Astrocyte (in vitro differentiated cells and primary cell): ENCODE results near the gene KIAA1217. TPM values are rescaled to one million over a fixed set of nuclear protein-coding genes. Genes with fewer than 3 reads are reported as not detected.

ENCODE experiments used
- DNase-seq: peaks from one replicate; pipeline ENCODE4 v3.0.0-alpha.2; 2010; ENCODE audit warnings: low read depth
- FAIRE-seq: peaks from 2 replicates; lab custom pipeline; 2011; peaks lifted over from hg19 to GRCh38; lab: Jason Lieb, UNC
- H2AFZ ChIP-seq: 2 replicates; pipeline ENCODE4 v1.6.0; 2012; ENCODE audit warnings: low read depth, low read length, inconsistent platforms
- H3K27ac ChIP-seq: 2 replicates; pipeline ENCODE4 v1.5.1; 2011; ENCODE audit warnings: low read depth, low read length, inconsistent platforms
- H3K27me3 ChIP-seq: 2 replicates; pipeline ENCODE4 v1.6.0; 2011; ENCODE audit warnings: low read length, inconsistent platforms; ENCODE audit not compliant: insufficient read depth
- H3K36me3 ChIP-seq: 2 replicates; pipeline ENCODE4 v1.5.1; 2011; ENCODE audit warnings: low read length, inconsistent platforms; ENCODE audit not compliant: insufficient read depth
- H3K4me1 ChIP-seq: 2 replicates; pipeline ENCODE4 v1.5.1; 2011; ENCODE audit warnings: low read length, inconsistent platforms; ENCODE audit not compliant: insufficient read depth
- H3K4me2 ChIP-seq: 2 replicates; pipeline ENCODE4 v1.6.0; 2012; ENCODE audit warnings: low read length, inconsistent platforms
- H3K4me3 ChIP-seq: 2 replicates; pipeline ENCODE4 v1.5.1; 2011; ENCODE audit warnings: low read depth, mild to moderate bottlenecking, low read length, inconsistent platforms; ENCODE audit not compliant: insufficient read depth
- H3K79me2 ChIP-seq: 2 replicates; pipeline ENCODE4 v1.6.0; 2012; ENCODE audit warnings: mild to moderate bottlenecking, low read length, inconsistent platforms; ENCODE audit not compliant: insufficient read depth
- H3K9ac ChIP-seq: 2 replicates; pipeline ENCODE4 v1.6.0; 2012; ENCODE audit warnings: mild to moderate bottlenecking, low read length, inconsistent platforms
- H3K9me3 ChIP-seq: 2 replicates; pipeline ENCODE4 v1.5.1; 2012; ENCODE audit warnings: low read depth, mild to moderate bottlenecking, low read length, inconsistent platforms; ENCODE audit not compliant: insufficient read depth
- H4K20me1 ChIP-seq: 2 replicates; pipeline ENCODE4 v1.6.0; 2012; ENCODE audit warnings: low read length, inconsistent platforms; ENCODE audit not compliant: insufficient read depth
- H3K27ac Mint-ChIP-seq: one replicate; pipeline ENCODE4 v1.8.0; 2021; ENCODE audit warnings: mild to moderate bottlenecking, mixed read lengths; ENCODE audit not compliant: unreplicated experiment
- H3K27me3 Mint-ChIP-seq: one replicate; pipeline ENCODE4 v1.8.0; 2021; ENCODE audit warnings: low read depth, mixed read lengths; ENCODE audit not compliant: unreplicated experiment
- H3K36me3 Mint-ChIP-seq: one replicate; pipeline ENCODE4 v1.8.0; 2021; ENCODE audit warnings: low read depth, mixed read lengths; ENCODE audit not compliant: unreplicated experiment
- H3K4me1 Mint-ChIP-seq: one replicate; pipeline ENCODE4 v1.8.0; 2021; ENCODE audit warnings: low read depth, mixed read lengths; ENCODE audit not compliant: unreplicated experiment
- H3K4me3 Mint-ChIP-seq: one replicate; pipeline ENCODE4 v1.8.0; 2021; ENCODE audit warnings: mild to moderate bottlenecking, moderate library complexity, mixed read lengths; ENCODE audit not compliant: unreplicated experiment
- H3K9me3 Mint-ChIP-seq: one replicate; pipeline ENCODE4 v1.8.0; 2021; ENCODE audit warnings: mild to moderate bottlenecking, mixed read lengths; ENCODE audit not compliant: unreplicated experiment
- EZH2 ChIP-seq: IDR thresholded peaks from 2 replicates; pipeline ENCODE4 v1.6.1; 2012; ENCODE audit warnings: mild to moderate bottlenecking, low read length, inconsistent platforms; ENCODE audit not compliant: insufficient read depth
- total RNA-seq: library from RNA; stranded (reverse); gene quantifications from 2 replicates; pipeline ENCODE4 v1.2.1, GENCODE V29; 2021
- TF ChIP-seq, protein P1 (sequence below): IDR thresholded peaks from 2 replicates; pipeline ENCODE4 v1.5.1; 2011; ENCODE audit warnings: low read depth, mild to moderate bottlenecking, inconsistent platforms, low read length, moderate library complexity; ENCODE audit not compliant: insufficient read depth

The KIAA1217 gene
- total RNA-seq, 1 donor from 2014 or later, result 31.8 TPM

DNA sequence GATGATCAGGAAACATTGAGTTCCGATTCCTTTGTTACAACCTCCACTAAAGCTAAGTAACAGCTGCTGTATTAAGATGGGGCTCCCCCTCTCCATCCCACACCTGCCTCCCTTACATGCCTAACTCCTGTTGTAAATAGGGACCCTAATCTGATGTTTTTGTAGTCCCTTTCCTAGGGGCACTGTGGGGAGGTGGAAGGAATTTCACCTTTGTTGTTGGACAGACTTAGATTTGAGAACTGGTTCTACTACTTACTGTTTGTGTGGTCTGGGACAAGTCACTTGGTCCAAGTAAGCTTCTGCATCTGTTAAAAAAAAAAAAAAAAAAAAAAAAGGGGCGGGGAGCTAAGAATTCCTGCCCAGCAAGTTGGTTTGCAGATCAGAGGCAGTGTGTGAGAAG lies 42.6 kb downstream of the KIAA1217 start:
- H3K27me3 ChIP-seq, result no peaks in the 10 kb centered on the region
- H2AFZ ChIP-seq, result no peak overlapping the region
- no peaks in the 10 kb centered on the region for H3K36me3 Mint-ChIP-seq
- DNase-seq (no peak), FAIRE-seq (no peak)
- no peaks in the 10 kb centered on the region for H3K36me3 ChIP-seq
- H3K4me3 ChIP-seq, result no peak overlapping the region
- H3K9me3 ChIP-seq, result no peaks in the 10 kb centered on the region
- no peak overlapping the region for H3K27ac Mint-ChIP-seq
- H3K9ac ChIP-seq, result no peak overlapping the region
- no peak for TF ChIP-seq EZH2
- TF ChIP-seq, protein P1, sequence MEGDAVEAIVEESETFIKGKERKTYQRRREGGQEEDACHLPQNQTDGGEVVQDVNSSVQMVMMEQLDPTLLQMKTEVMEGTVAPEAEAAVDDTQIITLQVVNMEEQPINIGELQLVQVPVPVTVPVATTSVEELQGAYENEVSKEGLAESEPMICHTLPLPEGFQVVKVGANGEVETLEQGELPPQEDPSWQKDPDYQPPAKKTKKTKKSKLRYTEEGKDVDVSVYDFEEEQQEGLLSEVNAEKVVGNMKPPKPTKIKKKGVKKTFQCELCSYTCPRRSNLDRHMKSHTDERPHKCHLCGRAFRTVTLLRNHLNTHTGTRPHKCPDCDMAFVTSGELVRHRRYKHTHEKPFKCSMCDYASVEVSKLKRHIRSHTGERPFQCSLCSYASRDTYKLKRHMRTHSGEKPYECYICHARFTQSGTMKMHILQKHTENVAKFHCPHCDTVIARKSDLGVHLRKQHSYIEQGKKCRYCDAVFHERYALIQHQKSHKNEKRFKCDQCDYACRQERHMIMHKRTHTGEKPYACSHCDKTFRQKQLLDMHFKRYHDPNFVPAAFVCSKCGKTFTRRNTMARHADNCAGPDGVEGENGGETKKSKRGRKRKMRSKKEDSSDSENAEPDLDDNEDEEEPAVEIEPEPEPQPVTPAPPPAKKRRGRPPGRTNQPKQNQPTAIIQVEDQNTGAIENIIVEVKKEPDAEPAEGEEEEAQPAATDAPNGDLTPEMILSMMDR, result no peak
- no peaks in the 10 kb centered on the region for H3K27me3 Mint-ChIP-seq
- no peak overlapping the region for H3K27ac ChIP-seq
- no peak overlapping the region for H3K4me2 ChIP-seq
- no peaks in the 10 kb centered on the region for H4K20me1 ChIP-seq
- peaks cover 22% of the 10 kb centered on the region for H3K4me1 Mint-ChIP-seq
- no peaks in the 10 kb centered on the region for H3K9me3 Mint-ChIP-seq
- peaks cover 27% of the 10 kb centered on the region for H3K4me1 ChIP-seq
- H3K79me2 ChIP-seq, result peaks cover 5% of the 10 kb centered on the region
- H3K4me3 Mint-ChIP-seq, result no peak overlapping the region

DNA sequence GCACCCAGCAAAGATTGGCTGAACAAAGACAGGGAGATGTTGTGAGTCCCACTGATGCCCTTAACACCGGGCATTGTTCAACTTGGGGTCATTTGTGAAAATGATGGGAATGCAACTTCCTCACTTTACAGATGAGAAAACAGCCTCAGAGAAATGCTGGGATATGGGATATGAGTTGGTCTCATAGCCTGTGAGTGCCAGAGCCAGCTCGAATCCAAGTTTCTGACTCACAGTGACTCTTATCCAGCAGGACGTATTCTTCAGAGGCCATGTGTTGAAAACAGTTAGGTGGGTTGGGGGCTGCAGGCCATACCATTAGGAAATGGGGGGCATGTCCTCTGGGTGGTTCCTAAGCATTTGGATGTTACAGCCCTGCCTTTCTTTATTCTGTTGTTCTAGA lies 45.2 kb downstream of the KIAA1217 start:
- TF ChIP-seq, protein P1, result no peak
- TF ChIP-seq EZH2, result no peak
- Histone ChIP-seq H3K79me2 (peaks cover 22% of the 10 kb centered on the region), H4K20me1 (no peaks in the 10 kb centered on the region), H3K36me3 (no peaks in the 10 kb centered on the region), H3K27me3 (no peaks in the 10 kb centered on the region), H2AFZ (no peak overlapping the region), H3K27ac (peak overlapping the region; percentile 85), H3K9ac (no peak overlapping the region), H3K4me2 (peak overlapping the region; percentile 7), H3K4me1 (peaks cover 32% of the 10 kb centered on the region), H3K9me3 (no peaks in the 10 kb centered on the region), H3K4me3 (no peak overlapping the region)
- no peaks in the 10 kb centered on the region for H3K27me3 Mint-ChIP-seq
- DNase-seq (peak; percentile 86), FAIRE-seq (peak; percentile 68)
- peak overlapping the region; percentile 47 for H3K27ac Mint-ChIP-seq
- no peaks in the 10 kb centered on the region for H3K9me3 Mint-ChIP-seq
- H3K36me3 Mint-ChIP-seq, result peaks cover 3% of the 10 kb centered on the region
- peaks cover 30% of the 10 kb centered on the region for H3K4me1 Mint-ChIP-seq
- H3K4me3 Mint-ChIP-seq, result no peak overlapping the region

DNA sequence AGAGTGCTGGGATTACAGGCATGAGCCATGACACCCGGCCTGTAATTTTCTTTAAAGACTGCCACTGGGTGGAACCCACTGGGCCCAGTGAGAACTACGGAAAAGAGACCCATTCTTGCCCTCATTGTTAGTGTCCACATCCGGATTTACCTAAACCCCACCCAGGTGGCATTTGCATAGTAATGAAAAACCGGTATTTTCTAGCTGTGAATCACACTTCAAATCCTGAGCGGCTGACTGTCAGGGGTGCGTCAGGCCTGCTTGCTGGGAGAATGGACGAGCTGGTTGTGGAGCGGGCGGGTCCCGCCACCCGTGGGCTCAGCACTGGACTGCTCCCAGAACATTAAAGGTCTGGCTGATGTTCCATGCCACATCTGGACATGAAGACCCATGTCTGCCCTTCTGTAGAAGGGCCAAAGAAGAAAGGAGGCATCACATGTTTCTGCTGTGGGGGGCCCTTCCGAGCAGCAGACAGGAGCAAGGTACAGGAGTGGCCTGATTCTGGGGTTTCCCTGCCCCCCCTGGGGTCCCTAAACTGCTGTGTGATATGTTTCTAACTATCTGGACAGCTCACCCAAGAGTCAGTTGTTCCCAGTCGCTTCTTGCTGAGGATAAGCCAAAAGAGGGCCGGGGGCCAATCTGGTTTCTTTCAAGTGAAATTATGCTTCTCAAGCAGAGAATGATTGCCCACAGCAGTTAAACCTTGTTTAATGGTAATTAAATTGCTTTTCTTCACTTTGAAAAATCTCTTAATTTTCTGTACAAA lies 46.4 kb downstream of the KIAA1217 start:
- H3K36me3 ChIP-seq, result no peaks in the 10 kb centered on the region
- H3K27ac ChIP-seq, result peak overlapping the region; percentile 85
- no peaks in the 10 kb centered on the region for H3K27me3 ChIP-seq
- peak overlapping the region; percentile 71 for H3K4me3 Mint-ChIP-seq
- H3K79me2 ChIP-seq, result peaks cover 33% of the 10 kb centered on the region
- H3K27ac Mint-ChIP-seq, result peak overlapping the region; percentile 89
- H3K4me2 ChIP-seq, result peak overlapping the region; percentile 79
- peak overlapping the region; percentile 77 for H3K9ac ChIP-seq
- FAIRE-seq (no peak), DNase-seq (peak; percentile 61)
- H3K27me3 Mint-ChIP-seq, result no peaks in the 10 kb centered on the region
- no peak overlapping the region for H2AFZ ChIP-seq
- H3K9me3 Mint-ChIP-seq, result no peaks in the 10 kb centered on the region
- peaks cover 3% of the 10 kb centered on the region for H3K36me3 Mint-ChIP-seq
- TF ChIP-seq, protein P1, result no peak
- no peak for TF ChIP-seq EZH2
- peaks cover 41% of the 10 kb centered on the region for H3K4me1 Mint-ChIP-seq
- H3K4me1 ChIP-seq, result peaks cover 26% of the 10 kb centered on the region
- no peaks in the 10 kb centered on the region for H3K9me3 ChIP-seq
- H4K20me1 ChIP-seq, result no peaks in the 10 kb centered on the region
- peak overlapping the region; percentile 34 for H3K4me3 ChIP-seq
